Measurements from ENCODE around the gene ONECUT3.
"Not testable (repeated sequence)": the region's sequence is repeated elsewhere in the genome, so short reads cannot be mapped to it uniquely, and the experiment has no call there.

The ONECUT3 gene

GRCh38 chr19:1756705-1757465 is 3.6 kb downstream of the ONECUT3 start:
- DNase-seq, result peak; percentile 36 to 64 (median 51)

- DNase-seq, result no peak
These were observed 4.3 kb downstream of the ONECUT3 start for GRCh38 chr19:1757468-1758230.

DNA sequence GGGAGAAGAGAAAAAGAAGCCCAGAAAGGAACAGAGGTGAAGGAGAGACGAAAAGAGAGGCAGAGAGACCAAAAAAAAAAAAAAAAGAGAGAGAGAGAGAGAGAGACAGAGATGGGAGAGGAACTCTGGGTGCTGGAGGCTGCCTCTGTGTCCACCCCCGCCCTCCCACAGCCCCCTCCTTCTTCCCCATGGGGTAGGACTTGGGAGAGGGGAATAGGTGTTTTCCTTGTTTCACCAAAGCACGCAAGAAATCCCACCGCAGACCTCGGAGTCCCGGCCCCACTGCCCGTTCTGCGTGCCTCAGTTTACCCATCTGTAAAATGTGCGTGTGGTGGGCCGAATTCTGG is 4.9 kb downstream of the ONECUT3 start:
- DNase-seq, result no peak

DNA sequence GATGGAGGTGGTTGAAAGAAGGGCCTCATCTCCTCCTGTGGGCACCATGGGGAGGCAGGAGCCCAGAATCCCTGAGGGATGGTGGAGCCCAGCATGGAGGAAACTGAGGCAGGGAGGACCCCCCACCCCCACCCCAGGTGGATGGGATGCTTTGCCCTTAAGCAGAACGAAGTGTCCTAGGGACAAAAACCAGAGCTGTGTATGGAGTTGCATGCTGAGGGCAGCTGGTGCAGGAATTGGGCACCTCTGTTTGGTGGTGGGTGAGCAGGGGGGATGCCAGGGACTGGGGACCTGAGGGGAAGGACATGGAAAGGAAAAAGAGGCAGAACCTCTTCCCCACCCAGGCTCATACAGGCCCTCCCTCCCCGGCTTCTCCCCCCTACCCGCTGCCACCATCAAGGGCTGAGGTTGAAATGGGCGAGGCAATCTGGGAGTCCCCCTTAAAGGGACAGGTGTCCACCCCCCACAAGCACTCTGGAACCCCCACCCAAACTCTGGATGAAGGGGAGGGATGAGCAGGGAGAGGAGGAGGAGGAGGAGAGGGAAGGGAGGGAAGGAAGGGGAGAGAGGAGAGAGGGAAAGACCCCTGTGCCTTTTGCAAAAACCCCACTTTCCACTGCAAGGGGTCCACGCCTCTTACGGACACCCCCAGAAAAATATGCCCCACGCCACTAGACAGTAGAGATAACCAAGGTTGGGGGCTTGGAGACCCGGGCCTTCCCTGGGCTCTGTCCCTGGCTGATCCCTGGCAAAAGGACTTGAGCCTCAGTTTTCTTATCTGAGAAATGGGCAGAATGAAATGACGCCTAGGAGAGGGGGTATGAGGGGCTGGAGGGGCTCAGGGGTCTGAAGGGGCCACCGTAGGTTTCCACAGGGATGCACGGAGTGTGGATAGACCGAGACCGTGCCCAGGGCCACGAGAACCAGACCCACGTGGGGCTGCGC is 5.9 kb downstream of the ONECUT3 start:
- no peak for DNase-seq

DNA sequence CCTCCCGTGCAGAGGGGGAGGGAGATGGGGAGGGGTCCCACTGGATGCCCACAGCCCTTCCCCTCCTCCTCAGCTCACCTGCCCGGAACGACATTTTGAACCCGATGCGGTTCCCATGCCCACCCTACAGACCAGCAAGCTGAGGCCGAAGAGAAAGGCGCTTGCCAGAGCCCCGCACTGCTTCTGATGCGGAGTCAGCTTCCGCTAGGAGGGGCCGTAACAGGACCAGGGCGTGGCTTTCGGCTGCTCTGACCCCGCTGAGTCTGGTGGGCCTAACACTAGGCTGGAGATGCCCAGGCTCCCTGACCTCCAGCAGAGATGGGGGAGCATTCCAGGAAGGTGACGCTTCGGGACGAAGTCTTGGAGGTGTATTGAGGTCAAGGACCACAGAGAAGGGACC is 6.7 kb downstream of the ONECUT3 start:
- no peak for DNase-seq

GRCh38 chr19:1760786-1761527 is 7.7 kb downstream of the ONECUT3 start:
- not testable (repeated sequence) for DNase-seq

GRCh38 chr19:1761528-1762242 is 8.4 kb downstream of the ONECUT3 start:
- DNase-seq, result no peak

- DNase-seq, result peak in 1 of 3 donors; percentile 44
These were observed 9.2 kb downstream of the ONECUT3 start for GRCh38 chr19:1762243-1763117.

DNA sequence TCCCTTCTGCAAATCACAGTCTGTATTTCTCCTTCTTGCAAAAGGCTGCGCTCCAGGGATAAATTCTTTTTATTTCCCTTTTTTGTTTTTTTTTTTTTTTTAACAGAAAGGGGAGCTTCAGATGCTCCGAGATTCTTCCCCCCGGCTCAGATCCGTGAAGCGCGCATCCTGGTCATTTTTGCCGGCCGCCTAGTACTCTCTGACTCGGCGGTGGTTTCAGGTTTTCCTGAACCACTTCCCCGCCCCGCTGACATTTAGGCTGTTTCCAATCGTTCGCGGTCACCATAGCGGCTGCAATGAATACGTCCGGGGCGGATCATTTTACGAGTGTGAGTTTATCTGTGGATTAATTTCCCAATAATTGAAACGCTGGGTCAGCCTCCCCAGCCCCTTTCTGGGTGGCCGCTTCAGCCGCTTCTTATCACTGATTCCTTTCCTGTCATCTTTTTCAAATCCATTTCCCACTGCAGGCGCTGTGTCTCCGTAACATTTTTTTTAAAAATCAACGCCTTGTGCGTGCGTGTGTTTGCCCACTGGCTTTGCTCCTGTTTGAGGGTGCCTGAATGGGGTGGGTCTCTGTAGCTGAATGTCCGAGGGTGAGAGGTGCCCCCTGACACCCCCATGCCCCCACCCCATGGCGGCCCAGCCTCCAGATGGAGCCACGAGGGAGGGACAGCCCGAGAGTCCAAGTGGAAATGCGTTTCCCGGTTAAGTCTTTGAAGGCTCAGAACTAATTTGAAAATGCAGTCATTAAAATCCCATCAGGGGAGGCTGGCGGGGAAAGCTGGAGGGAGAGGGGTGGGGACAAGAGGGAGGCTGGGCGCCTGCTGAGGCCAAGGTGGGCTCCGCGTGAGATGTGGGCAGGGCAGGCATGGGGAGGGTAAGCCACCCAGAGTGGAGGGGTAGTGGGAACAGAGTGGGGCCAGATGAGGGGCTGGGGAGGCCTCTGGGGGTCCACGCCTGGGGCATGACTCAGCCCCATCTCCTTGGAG is 10.6 kb downstream of the ONECUT3 start:
- DNase-seq, result no peak

- DNase-seq, result no peak
These were observed 11.4 kb downstream of the ONECUT3 start for GRCh38 chr19:1764729-1765128.

GRCh38 chr19:1765232-1765903 is 12.1 kb downstream of the ONECUT3 start:
- no peak for DNase-seq

GRCh38 chr19:1765904-1766799 is 12.8 kb downstream of the ONECUT3 start:
- no peak for DNase-seq

GRCh38 chr19:1766800-1767352 is 13.6 kb downstream of the ONECUT3 start:
- peak in 2 of 3 donors; percentile 28 to 55 for DNase-seq

DNA sequence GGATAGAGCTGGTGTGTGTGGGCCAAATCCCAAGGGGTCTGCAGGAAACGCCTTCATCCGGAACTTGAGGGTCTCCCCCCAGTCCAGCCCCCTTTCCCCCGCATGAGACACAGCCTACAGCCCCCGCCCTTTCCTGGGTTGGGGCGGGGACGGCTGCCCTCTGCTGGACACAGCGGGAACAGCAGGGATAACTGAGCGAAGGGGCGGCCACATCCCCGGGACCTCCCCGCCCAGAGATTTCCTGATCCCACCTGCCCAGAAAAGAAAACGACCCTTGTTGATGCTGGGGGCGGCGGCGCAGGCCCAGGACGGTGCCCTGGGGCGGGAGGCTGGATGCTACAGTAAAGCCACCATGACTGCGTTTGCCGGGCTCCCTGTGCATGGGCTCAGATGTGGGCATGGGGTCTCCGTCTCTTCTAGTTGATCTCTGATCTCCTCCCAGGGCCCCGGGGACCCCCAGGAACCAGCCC is 14.2 kb downstream of the ONECUT3 start:
- DNase-seq, result peak; percentile 47 to 61 (median 51)

- peak; percentile 27 to 68 (median 46) for DNase-seq
These were observed 14.9 kb downstream of the ONECUT3 start for GRCh38 chr19:1768248-1768647.

- DNase-seq, result no peak
These were observed 15.8 kb downstream of the ONECUT3 start for GRCh38 chr19:1768918-1769644.

DNA sequence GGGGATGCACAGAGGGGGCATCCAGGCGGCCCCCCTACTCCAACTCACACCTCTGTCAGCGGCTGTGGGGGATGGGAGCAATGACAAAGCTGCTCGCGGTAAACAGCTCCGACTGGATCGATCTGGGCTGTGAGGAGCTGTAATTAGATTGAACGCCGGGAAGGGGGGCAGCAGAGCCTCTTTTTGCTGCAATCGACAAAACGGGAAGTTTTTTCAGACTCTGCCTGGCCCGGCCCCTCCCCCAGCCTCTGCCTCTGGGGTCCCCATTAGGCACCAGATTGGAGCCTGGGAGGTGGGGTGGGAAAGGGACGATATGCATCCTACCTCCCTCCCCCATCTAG is 16.3 kb downstream of the ONECUT3 start:
- DNase-seq, result no peak

Measured in suppressor macrophage treated with lipopolysaccharide for 1 hour (primary cell).